HepG2 (cell line): ENCODE results near the gene TNFAIP1. TPM values are rescaled to one million over a fixed set of nuclear protein-coding genes. Genes with fewer than 3 reads are reported as not detected.

Experiments used
- AKNA ChIP-seq: sonication (generic); formaldehyde crosslinking; IDR thresholded peaks from 2 replicates; pipeline ENCODE4 v1.4.0; 2020; ENCODE audit warnings: missing genetic modification reagents, borderline replicate concordance
- ATF7-NPFF ChIP-seq: sonication (generic); formaldehyde crosslinking; IDR thresholded peaks from 2 replicates; pipeline ENCODE4 v1.8.1; 2023; ENCODE audit warnings: mild to moderate bottlenecking, low read depth, missing genetic modification reagents, moderate library complexity
- CHD4 ChIP-seq: fragments of 200-600 bp; sonication (generic); IDR thresholded peaks from 2 replicates; pipeline ENCODE4 v1.7.0; 2017; ENCODE audit warnings: mild to moderate bottlenecking, low read length, borderline replicate concordance
- DNMT3B ChIP-seq: conservative IDR thresholded peaks from 2 replicates; pipeline ENCODE4 v1.6.1; 2016; ENCODE audit warnings: missing biosample characterization, control low read depth
- FOXA3 ChIP-seq: IDR thresholded peaks from 2 replicates; pipeline ENCODE4 v1.6.1; 2016; ENCODE audit warnings: missing genetic modification reagents, missing compliant biosample characterization
- FOXC1 ChIP-seq: sonication (generic); formaldehyde crosslinking; IDR thresholded peaks from 2 replicates; pipeline ENCODE4 v1.8.0; 2022; ENCODE audit warnings: mild to moderate bottlenecking, missing genetic modification reagents, borderline replicate concordance
- MNT ChIP-seq: fragments of 450-650 bp; IDR thresholded peaks from 2 replicates; pipeline ENCODE4 v1.6.1; 2016
- PATZ1 ChIP-seq: sonication (generic); formaldehyde crosslinking; IDR thresholded peaks from 2 replicates; pipeline ENCODE4 v1.4.0; 2020; ENCODE audit warnings: missing genetic modification reagents
- STAT6 ChIP-seq: sonication (generic); formaldehyde crosslinking; IDR thresholded peaks from 2 replicates; pipeline ENCODE4 v1.4.0; 2020; ENCODE audit warnings: missing genetic modification reagents, mild to moderate bottlenecking, borderline replicate concordance
- TEF ChIP-seq: sonication (generic); formaldehyde crosslinking; IDR thresholded peaks from 2 replicates; pipeline ENCODE4 v1.5.0; 2020; ENCODE audit warnings: missing genetic modification reagents
- THAP7 ChIP-seq: sonication (generic); formaldehyde crosslinking; IDR thresholded peaks from 2 replicates; pipeline ENCODE4 v1.8.1; 2023; ENCODE audit warnings: mild to moderate bottlenecking, missing genetic modification reagents
- ZC3H4 ChIP-seq: sonication (generic); formaldehyde crosslinking; IDR thresholded peaks from 2 replicates; pipeline ENCODE4 v1.4.0; 2020; ENCODE audit warnings: missing genetic modification reagents, borderline replicate concordance
- ZMAT3 ChIP-seq: sonication (generic); formaldehyde crosslinking; conservative IDR thresholded peaks from 2 replicates; pipeline ENCODE4 v1.7.0; 2021; ENCODE audit warnings: missing genetic modification reagents
- ZNF224 ChIP-seq: sonication (generic); formaldehyde crosslinking; IDR thresholded peaks from 2 replicates; pipeline ENCODE4 v1.5.0; 2020; ENCODE audit warnings: mild to moderate bottlenecking, missing genetic modification reagents
- ZNF556 ChIP-seq: sonication (generic); formaldehyde crosslinking; IDR thresholded peaks from 2 replicates; pipeline ENCODE4 v1.4.0; 2020; ENCODE audit warnings: mild to moderate bottlenecking, missing genetic modification reagents, borderline replicate concordance
- polyA plus RNA-seq, 8 experiments: library from polyadenylated mRNA; depleted of rRNA in 3 of 8; stranded (reverse) in 7 of 8; unstranded in 1 of 8; fragments of >200 nt; fragmentation: Illumina TruSeq in 4 of 8; extraction: Trizol in 4 of 8; gene quantifications; 2 replicates each; pipeline versions ENCODE4 v1.2.1 to v1.2.3, GENCODE V29; 2011 to 2016; ENCODE audit warnings: low read depth in 4 of 8, missing spikeins in 1 of 8, mixed read lengths in 1 of 8; ENCODE audit not compliant: insufficient read depth in 1 of 8
- total RNA-seq, 5 experiments: library from RNA; depleted of rRNA; stranded (reverse); fragments of >200 nt; fragmentation: Illumina TruSeq; extraction: Trizol; gene quantifications; 2 replicates each; pipeline ENCODE4 v1.2.3, GENCODE V29; 2016; ENCODE audit warnings: low read depth in 1 of 5

Gene TNFAIP1
- total and polyA plus RNA-seq, 2 of the 13 experiments (the other 11 are each of a cell fraction or from before 2014, with no cell fraction given): 17.5 to 40.6 TPM

- TF ChIP-seq TEF (CRISPR knock-in tag) (no peak), ZC3H4 (CRISPR knock-in tag) (no peak), ZNF224 (no peak), MNT (no peak), PATZ1 (peak; percentile 96), ZMAT3 (peak; percentile 60; the same call in 1 of the 2 replicates), ZNF556 (CRISPR knock-in tag) (no peak; the same call in 1 of the 2 replicates), CHD4 (peak; percentile 56; the same call in 1 of the 2 replicates), ATF7-NPFF (CRISPR knock-in tag) (no peak), THAP7 (CRISPR knock-in tag) (no peak), STAT6 (peak; percentile 73; the same call in 1 of the 2 replicates), FOXC1 (CRISPR knock-in tag) (peak; percentile 79), AKNA (CRISPR knock-in tag) (no peak), DNMT3B (CRISPR knock-in tag) (no peak), FOXA3 (CRISPR knock-in tag) (peak; percentile 95)
Measured at GRCh38 chr17:28368306-28368831, 32.8 kb downstream of the TNFAIP1 start (continued).
